Vagina (tissue), 2 donors: ENCODE measurements around the gene P3H4.

Experiments
- POLR2A ChIP-seq, 2 donors: fragments of 450-650 bp; IDR thresholded peaks; one replicate each; pipeline ENCODE4 v1.6.1; 2017; ENCODE audit warnings: antibody characterized with exemption in 2 of 2, mild to moderate bottlenecking in 2 of 2, moderate library complexity in 2 of 2
- POLR2AphosphoS5 ChIP-seq, 2 donors: sonication (generic); formaldehyde crosslinking; IDR thresholded peaks; one replicate each; pipeline ENCODE4 v1.9.0; 2017; ENCODE audit warnings: antibody characterized with exemption in 2 of 2, mild to moderate bottlenecking in 2 of 2, low read depth in 1 of 2; ENCODE audit not compliant: insufficient read depth in 1 of 2
- TF ChIP-seq, protein P1 (sequence below), 3 experiments: fragments of 450-650 bp in 2 of 3; fragments of 200-600 bp in 1 of 3; sonication (generic) in 1 of 3; IDR thresholded peaks; one replicate each; pipeline ENCODE4 v1.5.1; 2017 to 2019; ENCODE audit warnings: antibody characterized with exemption in 3 of 3, mild to moderate bottlenecking in 2 of 3, moderate library complexity in 2 of 3

- TF ChIP-seq, protein P1, sequence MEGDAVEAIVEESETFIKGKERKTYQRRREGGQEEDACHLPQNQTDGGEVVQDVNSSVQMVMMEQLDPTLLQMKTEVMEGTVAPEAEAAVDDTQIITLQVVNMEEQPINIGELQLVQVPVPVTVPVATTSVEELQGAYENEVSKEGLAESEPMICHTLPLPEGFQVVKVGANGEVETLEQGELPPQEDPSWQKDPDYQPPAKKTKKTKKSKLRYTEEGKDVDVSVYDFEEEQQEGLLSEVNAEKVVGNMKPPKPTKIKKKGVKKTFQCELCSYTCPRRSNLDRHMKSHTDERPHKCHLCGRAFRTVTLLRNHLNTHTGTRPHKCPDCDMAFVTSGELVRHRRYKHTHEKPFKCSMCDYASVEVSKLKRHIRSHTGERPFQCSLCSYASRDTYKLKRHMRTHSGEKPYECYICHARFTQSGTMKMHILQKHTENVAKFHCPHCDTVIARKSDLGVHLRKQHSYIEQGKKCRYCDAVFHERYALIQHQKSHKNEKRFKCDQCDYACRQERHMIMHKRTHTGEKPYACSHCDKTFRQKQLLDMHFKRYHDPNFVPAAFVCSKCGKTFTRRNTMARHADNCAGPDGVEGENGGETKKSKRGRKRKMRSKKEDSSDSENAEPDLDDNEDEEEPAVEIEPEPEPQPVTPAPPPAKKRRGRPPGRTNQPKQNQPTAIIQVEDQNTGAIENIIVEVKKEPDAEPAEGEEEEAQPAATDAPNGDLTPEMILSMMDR (IDR thresholded peaks at IDR 0.05), result peak; percentile 92 to 98 (median 94)
- TF ChIP-seq POLR2A (IDR thresholded peaks at IDR 0.05) (no peak), POLR2AphosphoS5 (IDR thresholded peaks at IDR 0.05; ENCODE audit: insufficient read depth in 1 of 2, low read depth in 1 of 2) (peak in 1 of 2 donors; percentile 56)
Measured at GRCh38 chr17:41801374-41802271, 10.1 kb downstream of the P3H4 start.
